EH (cell line): Measurements from ENCODE around the gene PIGW.
"Not testable (repeated sequence)": the region's sequence is repeated elsewhere in the genome, so short reads cannot be mapped to it uniquely, and the experiment has no call there.

Experiments
- DNase-seq: peaks from one replicate; pipeline ENCODE4 v3.0.0-alpha.2; 2015; ENCODE audit warnings: low read depth

PIGW gene

GRCh38 chr17:36534840-36535668, at the start of gene PIGW, which contains the start of gene MYO19:
Gene PIGW (plus strand): TSS chr17:36534987. CDS start chr17:36537102, 2,115 bp downstream.
Gene MYO19 (minus strand): TSS chr17:36534868. CDS start chr17:36532538, 2,330 bp downstream.
- DNase-seq: peak; percentile 90

GRCh38 chr17:36485027-36485426, 49.8 kb upstream of the PIGW start:
- DNase-seq: no peak

- DNase-seq: no peak
Observed at GRCh38 chr17:36485805-36486203, 49.0 kb upstream of the PIGW start.

- DNase-seq: peak; percentile 94
Observed at GRCh38 chr17:36486204-36487194, 48.3 kb upstream of the PIGW start, which contains the start of gene ZNHIT3. Gene ZNHIT3 (plus strand): TSS chr17:36486681. CDS start chr17:36486700, 19 bp downstream.

- DNase-seq: peak; percentile 14
Observed at GRCh38 chr17:36493956-36494355, 40.8 kb upstream of the PIGW start.

- no peak for DNase-seq
Observed at GRCh38 chr17:36494674-36495073, 40.1 kb upstream of the PIGW start.

- DNase-seq: no peak
Observed at GRCh38 chr17:36495076-36495578, 39.7 kb upstream of the PIGW start.

- peak; percentile 36 for DNase-seq
Observed at GRCh38 chr17:36496018-36496789, 38.6 kb upstream of the PIGW start.

GRCh38 chr17:36498155-36498554, 36.6 kb upstream of the PIGW start:
- no peak for DNase-seq

- no peak for DNase-seq
Observed at GRCh38 chr17:36498560-36499300, 36.1 kb upstream of the PIGW start.

GRCh38 chr17:36500745-36501225, 34.0 kb upstream of the PIGW start:
- DNase-seq: peak; percentile 14

- DNase-seq: no peak
Observed at GRCh38 chr17:36501351-36501750, 33.4 kb upstream of the PIGW start.

GRCh38 chr17:36501963-36502362, 32.8 kb upstream of the PIGW start:
- no peak for DNase-seq

- no peak for DNase-seq
Observed at GRCh38 chr17:36503456-36504155, 31.2 kb upstream of the PIGW start.

GRCh38 chr17:36504156-36504545, 30.6 kb upstream of the PIGW start:
- no peak for DNase-seq

GRCh38 chr17:36505171-36505570, 29.6 kb upstream of the PIGW start:
- DNase-seq: no peak

- DNase-seq: no peak
Observed at GRCh38 chr17:36506249-36506826, 28.4 kb upstream of the PIGW start.

GRCh38 chr17:36506831-36507230, 28.0 kb upstream of the PIGW start:
- no peak for DNase-seq

- no peak for DNase-seq
Observed at GRCh38 chr17:36507266-36507665, 27.5 kb upstream of the PIGW start.

- not testable (repeated sequence) for DNase-seq
Observed at GRCh38 chr17:36508439-36508838, 26.3 kb upstream of the PIGW start.
